HL-60/S4 (cell line): ENCODE data around the gene TAOK1.

ENCODE experiments used
- in situ Hi-C: fragments of 300-500 bp; cut with MboI; formaldehyde crosslinking; loops from 2 replicates; pipeline ENCODE4 v1.14.3; 2022; ENCODE audit warnings: low sequenced_read_pairs

The TAOK1 gene

DNA sequence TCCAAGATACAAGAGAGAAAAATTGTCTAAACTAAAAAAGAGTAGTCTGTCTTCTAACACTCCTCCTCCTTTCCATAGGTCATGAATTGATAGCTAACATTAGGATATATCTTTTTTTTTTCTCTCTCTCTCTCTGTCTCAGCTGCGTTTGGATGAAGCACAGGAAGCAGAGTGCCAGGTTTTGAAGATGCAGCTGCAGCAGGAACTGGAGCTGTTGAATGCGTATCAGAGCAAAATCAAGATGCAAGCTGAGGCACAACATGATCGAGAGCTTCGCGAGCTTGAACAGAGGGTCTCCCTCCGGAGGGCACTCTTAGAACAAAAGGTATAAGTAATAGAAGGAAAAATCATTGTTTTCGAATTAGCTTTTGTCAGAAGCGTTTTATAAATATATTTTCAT lies 143.8 kb downstream of the TAOK1 start:
- in situ Hi-C loops = no loop called here

DNA sequence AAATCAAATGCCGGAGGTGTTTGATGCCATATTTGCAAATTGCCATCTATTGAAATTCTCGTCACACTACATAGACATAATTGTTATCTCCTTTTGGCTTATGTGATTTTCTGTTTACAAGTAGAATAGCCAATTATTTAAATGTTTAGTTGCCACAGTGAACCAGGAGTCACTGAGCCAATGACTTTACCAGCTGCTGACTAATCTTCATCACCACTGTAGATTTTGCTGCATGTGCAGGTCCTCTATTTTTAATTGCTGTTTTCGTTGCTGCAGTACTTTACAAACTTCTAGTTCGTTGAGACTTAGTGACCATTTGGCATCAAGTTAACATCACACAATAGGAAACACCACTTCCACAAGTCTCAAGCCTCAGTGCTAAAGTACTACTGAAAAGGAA lies 153.9 kb downstream of the TAOK1 start:
- in situ Hi-C loops = no loop called here

DNA sequence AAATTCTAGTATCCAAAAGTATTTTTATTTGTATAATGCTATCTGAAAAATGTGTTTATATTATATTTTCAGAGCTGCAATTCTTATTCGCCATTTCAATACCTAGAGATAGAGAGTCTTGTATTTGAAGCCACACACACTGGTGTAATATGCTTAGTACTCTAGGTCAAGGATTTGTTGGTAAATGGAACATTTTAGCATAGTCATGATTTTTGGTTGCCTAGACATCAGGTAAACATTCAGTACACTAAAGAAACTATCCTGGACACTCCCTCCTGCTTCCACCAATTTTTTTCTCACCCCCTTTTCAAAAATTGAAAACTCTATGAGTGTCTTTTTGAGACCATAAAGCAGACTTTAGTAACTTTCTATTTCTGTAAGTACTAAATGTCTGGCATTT lies 155.9 kb downstream of the TAOK1 start:
- in situ Hi-C loops = no loop called here

DNA sequence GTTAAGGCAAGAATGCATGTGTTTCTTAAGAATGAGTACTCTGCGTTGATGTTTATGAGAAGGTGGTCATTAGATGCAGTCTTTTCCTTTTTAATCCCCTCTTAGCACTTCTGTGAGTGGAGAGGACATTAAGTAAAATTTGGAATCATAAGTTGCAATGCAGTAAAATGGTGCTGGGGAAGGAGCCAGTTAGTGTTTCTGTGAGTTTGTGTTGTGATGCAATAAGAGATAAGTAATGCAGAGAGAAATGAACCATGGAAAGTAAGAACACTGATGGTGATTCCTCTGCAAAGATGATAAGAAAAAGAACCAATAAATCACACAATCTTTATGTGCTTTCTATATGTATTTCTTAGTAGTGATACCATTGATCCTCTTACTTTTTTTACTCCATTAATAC lies 156.7 kb downstream of the TAOK1 start:
- in situ Hi-C loops = no loop called here

DNA sequence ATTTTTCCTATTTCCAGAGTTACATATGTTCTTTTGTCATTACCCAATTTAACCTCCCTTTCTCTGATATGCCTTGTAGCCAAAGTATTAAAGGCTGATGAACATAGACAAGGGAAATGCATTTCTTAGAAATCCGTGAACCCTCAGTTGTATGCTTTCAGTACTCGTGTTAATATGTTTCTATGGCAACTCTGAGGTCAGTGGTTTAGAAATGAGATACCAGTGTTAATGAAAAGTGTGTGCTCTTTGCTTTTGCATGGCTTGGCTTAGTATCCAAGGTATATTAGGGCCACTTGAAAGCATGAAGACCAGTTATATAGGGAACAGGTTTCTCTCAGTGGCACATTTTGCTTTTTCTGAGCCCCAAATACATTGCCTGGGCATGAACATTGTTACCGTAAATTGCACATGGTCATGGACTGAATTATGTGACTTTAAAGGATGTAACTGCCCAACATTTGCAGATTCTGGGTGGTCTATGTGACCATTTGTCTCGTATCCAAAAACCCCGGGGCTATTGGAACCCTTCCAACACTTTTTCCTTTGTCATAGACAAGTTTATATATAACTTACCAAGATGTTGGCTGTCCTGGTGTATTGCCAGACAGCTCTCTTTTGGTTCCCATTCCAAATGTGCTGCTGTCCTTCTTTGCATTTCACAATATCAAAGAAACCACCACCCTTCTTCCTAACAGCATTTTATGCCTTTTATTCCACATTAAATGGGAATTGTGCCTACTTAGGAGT lies 159.2 kb downstream of the TAOK1 start:
- in situ Hi-C loops = no loop called here

DNA sequence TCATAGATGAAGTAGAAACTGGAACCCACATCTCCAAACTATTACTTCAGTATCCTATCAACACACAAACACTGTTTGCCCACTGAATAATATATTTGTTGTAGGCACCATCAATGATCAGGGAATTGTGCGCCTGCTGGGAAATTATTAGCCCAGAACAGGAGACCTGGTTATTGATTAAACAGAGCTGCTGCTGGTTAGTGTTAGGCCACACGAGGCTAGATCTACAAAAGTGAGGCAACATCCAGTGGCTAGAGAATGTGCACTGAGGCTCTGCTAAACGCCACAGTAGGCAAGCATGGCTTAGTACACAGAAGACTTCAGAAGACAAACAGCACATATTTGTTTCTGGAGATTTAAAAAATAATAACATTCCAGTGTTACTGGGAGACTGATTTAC lies 165.7 kb downstream of the TAOK1 start:
- in situ Hi-C loops = loop anchor here (25.0 kb wide), 1 partner anchor 419 kb away; no protein-coding TSS in a partner anchor

DNA sequence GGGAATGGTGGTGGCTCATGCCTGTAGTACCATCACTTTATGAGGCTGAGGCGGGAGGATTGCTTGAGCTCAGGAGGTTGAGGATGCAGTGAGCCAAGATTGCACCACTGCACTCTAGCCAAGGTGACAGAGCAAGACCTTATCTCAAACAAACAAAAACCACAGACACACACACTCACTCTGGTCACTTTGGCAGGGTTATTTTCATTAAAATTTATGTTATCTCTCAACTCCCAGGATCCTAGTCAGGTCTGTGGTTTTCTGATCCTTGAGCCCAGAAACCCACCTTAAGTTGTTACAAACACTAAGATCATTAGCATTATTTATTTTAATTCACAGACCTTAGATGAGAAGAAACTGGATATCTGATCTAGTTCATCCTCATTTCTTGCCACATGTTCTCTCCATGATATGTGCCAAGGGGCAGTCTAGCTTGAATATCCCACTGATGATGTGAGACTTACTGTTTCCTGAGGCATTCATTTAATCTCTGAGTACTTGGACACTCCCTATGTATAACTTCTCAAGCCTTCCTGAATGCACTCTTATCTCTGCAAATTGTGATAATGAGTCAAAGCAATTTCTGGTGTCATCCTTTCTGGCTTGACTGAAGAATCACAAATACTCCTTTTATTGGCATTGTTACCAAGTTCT lies 167.0 kb downstream of the TAOK1 start:
- in situ Hi-C loops = loop anchor here (25.0 kb wide), 1 partner anchor 420 kb away; no protein-coding TSS in a partner anchor

DNA sequence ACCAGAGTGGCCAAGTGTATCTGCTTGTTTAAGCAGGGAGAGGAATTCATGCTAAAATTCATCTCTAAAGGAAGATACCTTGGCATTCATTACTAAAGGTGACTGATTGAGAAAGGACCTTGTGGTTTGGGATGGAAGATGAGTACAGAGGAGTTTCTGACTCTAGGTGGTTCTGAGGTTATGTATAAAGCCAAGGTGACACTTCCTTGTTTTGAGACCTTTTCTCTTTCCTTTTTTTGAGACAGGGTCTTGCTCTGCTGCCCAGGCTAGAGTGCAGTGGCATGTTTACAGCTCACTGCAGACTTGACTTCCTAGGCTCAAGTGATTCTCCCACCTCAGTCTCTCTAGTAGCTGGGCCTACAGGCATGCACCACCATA lies 167.6 kb downstream of the TAOK1 start:
- in situ Hi-C loops = loop anchor here (25.0 kb wide), 1 partner anchor 420 kb away; no protein-coding TSS in a partner anchor

DNA sequence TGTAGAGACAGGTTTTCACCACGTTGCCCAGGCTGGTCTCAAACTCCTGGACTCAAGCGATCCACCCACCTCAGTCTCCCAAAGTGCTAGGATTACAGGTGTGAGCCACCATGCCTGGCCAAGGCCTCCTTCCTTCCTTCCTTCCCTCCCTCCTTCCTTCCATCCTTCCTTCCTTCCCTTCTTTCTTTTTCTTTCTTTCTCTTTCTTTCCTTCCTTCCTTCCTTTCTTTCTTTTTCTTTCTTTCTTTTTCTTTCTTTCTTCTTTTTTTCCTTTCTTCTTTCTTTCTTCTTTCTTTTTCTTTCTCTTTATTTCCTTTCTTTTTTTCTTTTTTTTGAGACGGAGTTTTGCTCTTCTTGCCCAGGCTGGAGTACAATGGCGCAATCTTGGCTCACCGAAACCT lies 168.0 kb downstream of the TAOK1 start:
- in situ Hi-C loops = loop anchor here (25.0 kb wide), 1 partner anchor 421 kb away; no protein-coding TSS in a partner anchor

DNA sequence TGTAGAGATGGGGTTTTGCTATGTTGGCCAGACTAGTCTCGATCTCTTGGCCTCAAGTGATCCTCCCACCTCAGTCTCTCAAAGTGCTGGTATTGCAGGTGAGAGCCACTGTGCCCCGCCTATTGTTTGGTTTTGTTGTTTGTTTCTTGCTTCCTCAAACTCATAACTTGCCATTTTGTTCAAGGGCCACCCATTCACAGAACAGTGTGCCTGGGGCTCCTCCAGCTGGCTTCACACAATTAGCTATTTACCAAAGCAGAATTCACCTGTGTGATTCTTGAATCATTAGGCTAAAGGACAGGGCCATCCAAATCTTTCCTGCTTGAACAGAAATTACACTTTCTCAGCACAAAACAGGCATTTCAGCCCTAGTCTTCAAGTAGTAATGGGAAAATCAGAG lies 169.5 kb downstream of the TAOK1 start:
- in situ Hi-C loops = loop anchor here (25.0 kb wide), 1 partner anchor 422 kb away; no protein-coding TSS in a partner anchor

DNA sequence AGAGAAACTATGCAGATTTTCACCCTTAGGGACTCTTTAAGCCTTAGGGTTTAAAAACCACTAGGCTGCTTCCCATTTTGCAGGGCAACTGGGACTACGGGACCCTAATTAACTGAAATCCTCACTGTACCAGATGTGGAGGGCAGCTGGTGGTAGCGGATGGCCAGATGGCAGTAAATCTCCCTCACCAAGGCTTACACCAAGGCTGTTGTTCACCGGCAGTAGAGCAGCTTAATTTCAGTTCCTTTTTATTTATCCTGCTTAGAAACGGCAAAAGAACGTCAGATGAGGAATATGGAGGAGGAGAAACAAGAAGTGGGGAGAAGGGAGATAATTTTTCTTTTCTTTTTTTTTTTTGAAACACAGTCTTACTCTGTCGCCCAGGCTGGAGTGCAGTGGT lies 170.2 kb downstream of the TAOK1 start:
- in situ Hi-C loops = loop anchor here (25.0 kb wide), 1 partner anchor 423 kb away; no protein-coding TSS in a partner anchor

DNA sequence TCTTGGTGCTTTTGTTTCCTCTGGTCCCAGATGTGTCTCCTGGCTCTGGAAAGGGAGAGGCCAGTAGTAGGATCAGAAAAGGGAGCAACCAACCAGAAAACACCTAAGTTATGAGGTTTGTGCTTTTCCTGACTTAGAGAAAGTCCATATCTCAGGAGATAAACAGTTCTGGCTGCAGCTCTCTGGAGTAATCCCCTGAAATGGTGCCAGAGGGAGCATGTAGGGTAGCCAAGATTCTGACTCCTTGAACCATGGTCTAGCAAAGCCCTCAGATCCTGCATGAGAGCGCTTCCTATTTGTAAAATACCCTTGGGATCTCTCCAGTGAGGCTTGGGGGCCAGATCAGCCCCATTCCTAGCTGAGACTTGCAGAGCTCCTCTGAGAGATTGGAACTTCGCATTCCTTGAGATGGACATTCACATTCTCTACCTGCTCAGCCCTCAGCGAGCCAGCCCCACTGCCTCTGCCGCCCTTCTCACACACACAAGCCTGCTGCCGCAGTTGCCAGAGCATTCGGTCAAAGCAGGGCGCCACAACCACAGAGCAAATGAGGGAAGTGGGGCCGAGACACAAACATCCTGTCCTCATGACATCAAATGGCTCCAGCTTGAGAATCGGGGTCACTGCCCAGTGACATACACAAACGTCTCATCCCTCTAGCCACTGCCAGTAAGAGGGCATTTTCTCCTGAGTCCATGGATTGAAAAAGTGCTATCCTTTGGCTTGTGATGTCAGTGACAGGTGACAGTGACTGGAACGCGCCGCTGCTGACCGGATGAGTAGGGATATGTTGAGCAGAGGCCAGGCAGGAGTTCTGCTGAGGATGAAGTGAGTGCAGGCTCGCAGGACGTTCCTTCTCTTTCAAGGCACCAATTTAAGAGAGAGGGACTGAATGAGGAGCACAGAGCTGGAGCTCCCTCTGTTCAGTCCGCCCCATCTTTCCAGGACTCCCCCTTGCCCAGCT lies 171.7 kb downstream of the TAOK1 start:
- in situ Hi-C loops = loop anchor here (25.0 kb wide), 1 partner anchor 425 kb away; no protein-coding TSS in a partner anchor

DNA sequence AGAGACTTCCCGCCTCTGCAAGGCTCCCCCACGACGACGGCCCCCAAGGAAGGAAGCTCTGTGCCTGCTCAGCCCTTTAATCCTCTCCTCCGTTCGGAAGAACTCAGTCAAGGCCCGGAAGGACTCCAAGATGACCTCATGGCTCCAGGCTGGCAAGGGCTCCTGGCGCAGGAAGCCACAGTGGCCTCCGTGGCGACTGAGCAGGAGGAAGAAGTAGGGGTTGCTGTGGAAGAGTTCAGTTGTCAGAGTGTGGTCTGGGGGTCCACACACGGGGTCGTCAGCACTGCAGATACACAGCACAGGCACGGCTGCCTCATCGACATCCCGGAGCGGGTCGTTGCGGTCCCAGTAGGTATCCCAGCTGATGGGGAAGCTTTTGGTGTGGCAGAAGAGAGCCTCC lies 172.5 kb downstream of the TAOK1 start:
- in situ Hi-C loops = loop anchor here (25.0 kb wide), 1 partner anchor 425 kb away; no protein-coding TSS in a partner anchor

DNA sequence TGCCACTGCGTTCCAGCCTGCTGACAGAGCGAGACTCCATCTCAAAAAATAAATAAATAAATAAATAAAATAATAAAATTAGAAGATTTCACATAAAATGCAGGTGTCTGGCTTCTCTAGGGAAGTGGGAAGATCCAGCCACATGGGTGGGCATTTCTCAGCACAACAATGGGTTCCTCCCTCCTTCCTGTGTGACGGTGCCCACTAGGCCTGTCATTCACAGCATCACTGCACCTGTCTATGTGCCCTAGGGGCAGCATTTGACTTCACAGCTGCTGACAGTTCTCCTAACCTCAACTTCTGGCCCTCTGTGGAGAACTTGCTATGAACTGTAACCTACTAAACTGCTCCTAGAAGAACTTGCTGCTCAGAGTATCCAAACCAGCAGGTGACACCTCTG lies 173.7 kb downstream of the TAOK1 start:
- in situ Hi-C loops = loop anchor here (25.0 kb wide), 1 partner anchor 427 kb away; no protein-coding TSS in a partner anchor

DNA sequence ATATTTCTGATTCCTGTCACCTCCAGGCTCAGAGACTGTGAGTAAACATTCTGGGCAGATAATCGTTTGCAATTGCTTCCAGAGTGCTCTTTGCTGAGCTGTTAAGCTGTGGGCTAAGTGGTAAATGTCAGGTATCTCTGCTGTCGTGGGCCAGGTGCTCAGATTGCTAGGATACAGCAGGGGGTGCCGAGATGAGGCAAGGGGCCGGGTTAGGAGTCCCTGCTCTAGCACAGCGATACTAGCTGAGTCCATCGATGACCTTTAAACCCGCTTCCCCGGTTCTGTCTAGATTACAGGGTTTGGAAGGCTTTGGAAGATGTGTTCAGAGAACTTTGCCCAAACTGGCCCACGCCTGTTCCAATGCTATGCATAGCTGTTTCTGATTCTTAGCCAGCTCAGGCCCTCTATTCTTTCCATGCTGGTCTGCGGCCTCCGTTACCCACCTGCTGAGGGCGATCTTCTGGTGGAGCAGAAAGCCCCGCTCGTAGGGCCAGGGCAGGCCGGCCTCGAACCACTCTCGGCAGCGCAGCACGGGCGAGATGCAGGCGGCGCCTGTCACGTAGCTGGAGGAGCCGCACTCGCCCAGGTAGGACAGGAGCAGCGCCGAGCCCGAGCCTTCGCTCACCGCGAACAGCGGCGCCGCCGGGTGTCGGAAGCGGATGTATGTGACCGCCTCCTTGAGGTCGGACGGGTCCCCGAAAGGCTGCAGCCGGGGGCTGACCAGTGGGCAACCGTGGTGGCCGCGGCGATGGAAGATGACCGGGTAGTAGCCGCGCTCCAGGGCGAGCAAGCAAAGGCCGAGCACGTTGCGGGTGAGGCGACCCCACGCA lies 175.7 kb downstream of the TAOK1 start:
- in situ Hi-C loops = loop anchor here (25.0 kb wide), 1 partner anchor 429 kb away; no protein-coding TSS in a partner anchor

DNA sequence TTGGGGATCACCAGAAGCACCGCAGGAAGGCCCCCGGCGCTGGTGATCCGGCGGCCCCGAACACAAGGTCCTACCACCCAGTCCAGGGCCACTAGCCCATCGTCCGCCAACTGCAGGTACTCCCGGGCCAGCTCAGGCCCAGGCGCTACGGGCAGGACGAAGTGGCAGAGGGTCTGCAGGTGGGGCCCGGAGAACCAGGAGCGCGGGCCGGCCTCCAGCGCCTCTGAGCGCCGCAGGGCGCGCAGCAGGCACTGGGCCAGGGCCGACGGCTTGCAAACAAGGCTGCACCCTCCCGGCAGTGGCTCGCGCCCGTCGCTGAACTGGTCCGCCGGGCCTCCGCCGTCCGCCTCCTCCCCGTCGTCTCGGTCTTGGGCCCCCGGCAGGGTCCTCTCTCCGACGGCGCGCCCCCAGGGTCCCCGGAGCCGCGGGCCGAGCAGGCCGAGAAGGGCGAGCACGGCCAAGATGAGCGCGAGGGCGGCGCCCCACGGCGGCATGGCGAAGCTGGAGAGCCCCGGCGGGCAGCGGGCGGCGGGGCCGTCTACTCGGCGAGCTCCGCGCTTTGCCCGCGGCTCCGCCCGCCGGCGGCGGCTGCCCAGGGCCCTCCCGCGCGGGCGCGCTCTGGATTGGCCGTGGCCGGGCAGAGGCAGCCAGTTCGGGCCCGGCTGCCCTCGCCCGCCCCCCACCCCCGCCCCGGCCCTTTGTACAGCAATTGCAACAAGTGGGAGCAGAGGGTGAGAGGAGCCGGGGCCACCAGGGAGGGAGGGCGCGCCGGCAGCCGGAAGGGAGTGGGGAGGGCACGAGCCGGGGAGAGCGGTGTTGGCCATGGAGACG lies 176.5 kb downstream of the TAOK1 start, which contains the start of gene ABHD15:
TSS of gene ABHD15 (minus strand) at position 565 of the 831 bp plus-strand sequence. CDS start at position 494, 71 bp downstream.
- in situ Hi-C loops = loop anchor here (25.0 kb wide), 1 partner anchor 429 kb away; no protein-coding TSS in a partner anchor

DNA sequence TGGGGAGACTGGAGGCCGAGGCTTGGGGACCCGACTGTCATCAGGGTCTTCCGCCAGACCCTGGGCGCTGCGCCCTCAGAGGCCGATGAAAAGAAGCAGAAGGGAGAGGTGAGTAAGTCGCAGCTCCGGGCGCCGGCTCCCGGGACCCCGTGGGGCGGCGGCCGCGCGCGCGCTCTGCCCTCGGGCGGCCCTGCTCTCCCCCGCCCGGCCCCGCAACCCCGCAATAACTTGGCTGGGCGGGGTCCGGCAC lies 177.1 kb downstream of the TAOK1 start:
- in situ Hi-C loops = loop anchor here (25.0 kb wide), 1 partner anchor 430 kb away; no protein-coding TSS in a partner anchor

DNA sequence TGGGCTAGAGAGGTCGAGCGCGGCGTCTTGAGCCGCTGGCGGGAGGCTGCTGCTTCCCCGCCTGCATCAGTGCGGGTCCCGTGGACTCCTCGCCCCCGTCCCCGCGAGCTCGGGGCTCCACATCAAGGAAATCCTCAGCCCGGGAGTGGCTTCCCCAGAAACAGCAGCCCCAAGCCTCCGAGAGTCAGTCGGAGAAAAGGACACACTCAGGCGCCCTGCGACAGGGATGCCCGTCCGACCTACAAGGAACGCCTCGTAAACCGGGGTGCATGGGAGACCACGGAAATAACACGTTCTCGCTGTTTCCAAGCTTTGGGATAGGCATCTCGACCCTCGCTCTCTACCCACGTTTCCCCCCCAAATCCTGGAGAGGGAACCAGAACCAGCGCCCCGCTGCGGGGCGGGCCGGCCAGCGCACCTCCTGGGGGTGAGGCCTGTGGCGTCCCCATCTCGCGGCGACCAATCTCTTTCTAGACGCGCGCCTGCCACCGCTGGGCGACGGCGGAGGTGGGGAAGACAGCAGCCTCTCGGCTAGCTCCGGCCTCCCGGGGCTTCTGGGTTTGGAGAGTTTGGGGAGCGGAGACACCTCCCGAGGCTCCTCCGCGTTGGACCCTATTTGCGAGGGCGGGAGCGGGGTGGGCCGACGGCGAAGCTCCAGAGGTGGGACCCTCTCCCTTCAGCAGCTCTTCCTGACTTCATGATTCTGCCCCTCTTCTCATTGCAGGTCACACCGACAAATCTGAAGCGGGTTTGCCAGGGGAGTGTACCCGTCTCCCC lies 177.6 kb downstream of the TAOK1 start:
- in situ Hi-C loops = loop anchor here (25.0 kb wide), 1 partner anchor 430 kb away; no protein-coding TSS in a partner anchor
